COLO668 (cell line): ENCODE results near the gene SGPL1.

Source experiments
- DNase-seq: peaks from one replicate; lab custom pipeline; 2025; ENCODE audit not compliant: unreplicated experiment; lab: John Stamatoyannopoulos, UW

Gene SGPL1

GRCh38 chr10:70902661-70903261, 87.0 kb downstream of the SGPL1 start:
- DNase-seq: no peak

GRCh38 chr10:70903262-70903921, 87.6 kb downstream of the SGPL1 start:
- peak; percentile 17 for DNase-seq

DNA sequence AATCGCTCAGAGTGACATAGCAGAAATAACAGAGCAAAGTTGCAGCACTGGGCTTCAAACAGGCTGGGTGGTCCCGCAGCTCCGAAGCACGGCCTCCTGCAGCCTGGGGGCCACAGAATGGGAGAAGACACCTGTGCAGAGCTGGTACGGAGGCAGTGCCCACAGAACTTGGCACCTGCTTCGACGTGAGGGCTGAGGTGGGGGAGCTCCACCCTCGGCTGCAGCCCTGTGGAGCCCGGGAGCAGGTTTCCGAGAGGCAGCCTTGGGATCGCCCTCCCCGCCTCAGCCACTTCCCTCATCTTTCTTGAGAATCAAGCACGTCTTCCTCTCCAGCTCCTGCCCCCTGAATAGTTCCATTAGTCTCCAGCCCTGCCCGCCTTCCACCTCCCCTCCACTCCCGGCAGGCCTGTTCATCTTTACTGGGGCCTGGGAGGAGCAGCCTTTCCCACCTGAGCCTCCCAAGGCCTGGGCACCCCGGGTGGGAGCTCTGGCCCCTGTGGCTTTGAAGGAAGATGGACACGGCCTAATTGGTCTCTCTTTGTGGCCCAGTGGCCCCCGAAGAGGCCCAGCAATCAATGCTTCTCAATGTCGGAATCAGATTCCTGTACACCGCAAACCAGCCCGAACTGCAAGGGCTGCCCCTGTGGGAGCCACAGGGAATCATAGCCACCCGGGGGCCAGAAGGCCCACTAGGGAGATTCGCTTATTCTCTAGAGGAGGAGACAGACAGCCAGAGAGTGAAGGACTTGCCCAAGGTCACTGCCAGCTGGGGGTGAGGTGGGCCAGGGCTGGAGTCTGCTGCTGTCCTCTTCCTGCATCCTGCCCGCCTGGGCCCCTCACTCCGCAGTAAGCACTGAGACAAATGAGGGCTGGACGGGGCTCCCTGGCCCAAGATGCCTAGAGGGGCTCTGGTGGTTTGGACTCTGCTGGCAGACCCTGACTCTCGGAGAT, 89.6 kb downstream of the SGPL1 start:
- DNase-seq: no peak

DNA sequence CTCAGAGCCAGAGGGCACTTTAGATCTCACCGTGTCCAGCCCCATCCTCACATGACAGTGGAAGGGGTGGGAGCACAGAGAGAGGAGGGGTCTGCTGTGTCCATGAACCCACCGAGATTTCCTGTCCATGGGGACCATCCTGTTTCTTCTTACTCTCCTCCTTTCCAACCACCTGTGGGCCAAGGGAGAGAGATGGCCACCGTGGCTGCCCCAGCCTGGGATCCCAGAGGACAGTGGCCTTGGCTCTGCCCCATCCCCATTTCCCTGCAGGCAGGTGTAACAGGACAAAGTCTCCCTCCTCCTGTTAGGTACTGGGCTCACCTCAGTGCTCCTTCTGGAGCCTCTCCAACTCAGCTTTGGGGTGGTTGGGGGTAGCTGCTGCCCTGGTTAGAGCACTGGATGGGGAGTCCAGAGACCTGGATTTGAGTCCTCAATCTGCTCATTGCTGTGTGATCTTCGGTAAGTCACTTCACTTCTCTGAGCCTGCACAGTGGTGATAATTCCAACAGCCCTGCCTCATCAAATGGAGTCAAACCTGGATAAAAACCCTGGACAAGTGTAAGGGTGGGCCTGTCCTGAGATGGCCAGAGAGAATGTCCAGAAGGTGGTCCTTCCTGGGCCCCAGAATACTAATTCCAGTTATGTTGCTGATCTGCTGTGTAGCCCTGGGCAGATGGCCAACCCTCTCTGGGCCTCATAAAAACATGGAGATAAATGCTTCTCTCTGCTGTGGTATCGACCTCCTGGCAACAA, 90.5 kb downstream of the SGPL1 start:
- no peak for DNase-seq

- no peak for DNase-seq
These were observed 91.3 kb downstream of the SGPL1 start for GRCh38 chr10:70906953-70907636.

DNA sequence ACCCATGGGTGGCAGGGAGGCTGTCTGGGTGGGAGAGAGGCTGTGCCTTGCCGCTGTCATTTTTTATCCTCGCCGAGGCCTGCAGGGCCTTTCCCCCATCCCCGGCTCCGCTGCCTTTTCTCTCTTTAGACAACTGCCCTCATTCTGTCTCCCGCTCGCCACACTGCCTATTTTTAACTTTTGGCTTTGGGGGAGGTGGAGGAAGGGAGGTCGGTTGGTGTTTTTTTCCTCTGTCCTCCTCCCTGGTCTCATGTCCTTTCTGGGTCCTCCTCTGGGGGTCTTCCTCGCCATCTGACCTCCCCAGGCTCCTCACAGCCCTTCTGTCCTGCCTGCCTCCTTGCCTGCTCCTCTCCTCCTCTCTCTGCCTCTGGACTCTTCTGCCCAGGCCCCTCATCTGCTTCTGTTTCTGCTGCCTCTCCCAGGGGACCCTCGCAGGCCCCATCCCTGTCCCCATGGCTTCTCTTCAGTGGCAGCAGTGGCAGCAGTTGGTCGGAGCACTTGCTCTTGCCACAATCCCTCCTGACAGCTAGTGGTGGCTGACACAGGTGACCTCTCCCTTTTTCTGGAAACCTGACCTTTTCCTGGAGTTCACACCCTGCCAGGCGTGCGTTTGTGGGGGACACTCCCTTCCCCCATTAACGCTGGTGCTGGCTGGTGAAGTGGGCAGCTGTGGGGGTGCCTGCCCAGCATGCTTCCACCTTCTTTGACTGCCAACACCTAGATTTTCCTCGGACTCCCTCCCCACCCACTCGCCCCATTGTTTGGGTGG, 92.1 kb downstream of the SGPL1 start:
- DNase-seq: no peak

DNA sequence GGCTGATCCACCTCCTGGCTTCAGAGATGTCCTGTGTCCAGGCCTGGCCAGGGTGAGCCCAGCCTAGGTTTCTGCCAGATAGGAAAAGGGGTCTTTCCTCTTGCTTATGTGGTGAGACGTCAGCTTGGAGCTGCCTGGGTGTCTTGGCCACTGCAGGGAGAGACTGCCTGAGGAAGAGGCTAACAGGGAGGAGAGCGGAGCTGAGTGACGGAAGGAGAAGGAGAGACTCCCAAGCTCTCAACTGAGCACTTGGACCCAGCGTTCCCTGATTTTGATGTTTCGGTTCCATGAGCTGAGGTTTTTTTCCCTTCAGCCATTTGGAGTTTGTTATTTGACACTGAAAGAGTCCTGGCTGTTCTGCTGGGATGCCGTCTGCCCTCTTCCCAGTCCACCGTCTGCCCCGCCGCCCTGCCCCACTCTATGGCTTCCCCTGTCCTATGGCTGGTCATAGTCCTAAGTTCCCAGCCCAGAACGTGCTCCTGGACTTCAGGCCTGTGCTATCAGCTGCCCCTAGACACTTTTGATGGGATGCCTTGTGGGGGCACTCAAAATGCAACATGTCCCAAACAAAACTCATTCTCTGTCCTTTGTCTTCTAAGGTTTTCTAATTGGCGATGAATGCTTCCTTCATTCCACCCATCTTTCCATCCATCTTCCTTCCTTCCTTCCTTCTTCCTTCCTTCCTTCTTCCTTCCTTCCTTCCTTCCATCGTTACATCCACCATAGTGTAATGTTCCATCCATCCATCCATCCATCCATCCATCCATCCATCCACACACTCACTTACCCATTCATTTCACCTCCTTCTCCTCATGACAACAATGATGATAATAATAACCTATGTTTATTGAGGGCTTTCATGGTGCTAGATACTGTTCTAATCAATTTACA, 92.9 kb downstream of the SGPL1 start:
- DNase-seq: no peak

GRCh38 chr10:70909326-70909935, 93.7 kb downstream of the SGPL1 start:
- DNase-seq: no peak

GRCh38 chr10:70910486-70911341, 95.0 kb downstream of the SGPL1 start:
- no peak for DNase-seq

GRCh38 chr10:70911386-70911785, 95.6 kb downstream of the SGPL1 start:
- DNase-seq: no peak

GRCh38 chr10:70912556-70912955, 96.8 kb downstream of the SGPL1 start:
- no peak for DNase-seq

- DNase-seq: no peak
These were observed 97.6 kb downstream of the SGPL1 start for GRCh38 chr10:70913191-70913892.

- no peak for DNase-seq
These were observed 98.1 kb downstream of the SGPL1 start for GRCh38 chr10:70913893-70914240.

GRCh38 chr10:70914316-70914864, 98.6 kb downstream of the SGPL1 start:
- no peak for DNase-seq

GRCh38 chr10:70915206-70915605, 99.5 kb downstream of the SGPL1 start:
- DNase-seq: no peak

GRCh38 chr10:70915806-70916205, 100.1 kb downstream of the SGPL1 start:
- DNase-seq: no peak

DNA sequence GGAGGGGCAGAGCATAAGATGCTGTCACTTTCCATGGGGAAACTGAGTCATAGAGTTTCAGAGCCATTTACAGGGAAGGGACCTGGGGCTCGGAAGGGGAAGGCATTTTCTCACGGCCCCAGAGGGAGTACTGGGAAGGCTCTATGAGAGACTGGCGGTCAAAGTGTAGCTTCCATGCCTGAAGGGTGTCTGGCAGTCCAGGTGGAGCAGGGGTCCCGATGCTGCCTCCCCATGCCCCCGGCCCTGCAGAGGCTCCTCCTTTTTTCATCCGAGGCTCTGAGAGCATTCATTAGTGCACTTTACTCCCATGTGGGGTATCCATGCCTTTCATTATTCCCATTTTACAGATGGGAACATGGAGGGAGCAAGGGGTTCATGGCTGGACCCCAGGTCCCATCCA, 100.5 kb downstream of the SGPL1 start:
- no peak for DNase-seq
